Globus pallidus (tissue), 1 donor: ENCODE data around the gene CNNM2.
A peak's percentile ranks its signal among the peaks of the same experiment; 100 is the strongest.
"Not testable (repeated sequence)": the region's sequence is repeated elsewhere in the genome, so short reads cannot be mapped to it uniquely, and the experiment has no call there.

Experiments used
- DNase-seq: peaks from one replicate; pipeline ENCODE4 v3.0.0-alpha.2; 2015; ENCODE audit warnings: low spot score

The CNNM2 gene

DNA sequence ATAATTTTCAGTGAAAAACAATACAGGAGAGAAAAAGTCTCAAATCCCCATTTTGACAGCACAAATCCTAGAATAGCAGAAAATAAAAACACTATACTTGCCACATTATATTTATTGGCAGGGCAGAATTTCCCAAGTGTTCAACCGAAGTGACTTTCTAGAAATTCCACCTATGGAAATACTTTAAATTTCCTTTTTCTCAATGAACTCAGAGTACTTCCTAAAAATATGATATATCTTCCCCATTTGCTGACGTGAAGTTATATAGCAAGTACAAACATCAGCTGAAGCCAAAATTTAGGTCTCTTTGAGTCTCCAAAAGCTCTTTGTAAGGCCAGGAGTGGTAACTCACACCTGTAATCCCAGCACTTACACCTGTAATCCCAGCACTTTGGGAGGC is 191.7 kb downstream of the CNNM2 start:
- no peak for DNase-seq

DNA sequence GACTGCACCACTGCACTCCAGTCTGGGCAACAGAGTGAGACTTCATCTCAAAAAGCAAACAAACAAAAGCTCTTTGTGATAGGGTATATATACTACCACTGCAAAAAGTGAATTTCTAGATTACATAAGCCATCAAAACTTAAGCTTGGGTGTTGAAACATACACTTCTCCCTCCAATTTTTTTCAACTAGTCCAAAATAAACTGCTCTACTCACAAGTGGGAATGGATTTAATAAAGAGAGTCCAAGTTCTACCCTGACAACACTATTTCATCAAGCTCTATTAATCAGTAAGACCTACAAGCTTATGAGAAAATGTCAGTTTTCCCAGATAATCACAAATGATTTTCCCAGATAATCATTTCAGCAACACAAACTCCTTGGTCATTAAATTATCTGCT is 192.3 kb downstream of the CNNM2 start:
- no peak for DNase-seq

DNA sequence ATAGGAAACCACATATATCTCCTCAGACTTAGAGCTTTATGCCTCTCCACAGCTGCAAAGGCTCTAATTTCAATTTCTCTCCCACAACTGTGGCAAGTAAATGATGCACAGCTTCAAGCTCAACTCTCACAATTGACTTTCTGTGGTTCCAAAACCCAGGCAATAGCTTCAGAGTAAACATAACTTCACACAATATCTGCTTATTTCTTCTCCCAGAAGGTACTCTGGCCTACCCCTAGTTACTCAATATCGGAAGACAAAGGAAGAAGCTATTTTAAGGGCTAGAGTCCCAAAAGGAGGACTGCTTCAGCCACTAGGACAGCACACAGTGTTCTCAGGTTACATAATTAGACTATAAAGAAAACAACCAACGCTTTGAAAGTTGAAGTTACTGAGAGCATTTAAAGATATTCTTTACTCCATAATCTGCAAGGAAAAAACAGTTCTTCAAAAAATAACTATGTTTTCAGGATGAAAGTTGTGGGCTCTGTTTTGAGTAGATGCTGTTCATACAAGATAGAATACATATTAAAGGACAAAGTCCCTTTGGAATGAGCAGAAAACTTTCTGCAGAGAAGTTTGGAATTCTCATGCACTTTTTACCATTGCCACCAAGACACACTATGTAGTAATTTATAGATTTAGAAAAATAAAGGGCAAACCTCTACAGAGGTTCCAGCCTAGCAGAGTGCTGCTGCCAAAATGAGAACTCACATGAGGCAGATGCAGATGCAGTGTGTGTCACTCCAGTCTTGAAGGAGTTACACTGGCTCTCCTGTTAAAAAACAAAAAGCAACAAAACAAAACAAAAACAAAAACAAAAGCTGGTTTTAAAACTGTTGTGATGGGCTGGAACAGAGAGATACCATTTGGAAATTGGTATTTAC is 193.2 kb downstream of the CNNM2 start:
- DNase-seq: peak; percentile 56

DNA sequence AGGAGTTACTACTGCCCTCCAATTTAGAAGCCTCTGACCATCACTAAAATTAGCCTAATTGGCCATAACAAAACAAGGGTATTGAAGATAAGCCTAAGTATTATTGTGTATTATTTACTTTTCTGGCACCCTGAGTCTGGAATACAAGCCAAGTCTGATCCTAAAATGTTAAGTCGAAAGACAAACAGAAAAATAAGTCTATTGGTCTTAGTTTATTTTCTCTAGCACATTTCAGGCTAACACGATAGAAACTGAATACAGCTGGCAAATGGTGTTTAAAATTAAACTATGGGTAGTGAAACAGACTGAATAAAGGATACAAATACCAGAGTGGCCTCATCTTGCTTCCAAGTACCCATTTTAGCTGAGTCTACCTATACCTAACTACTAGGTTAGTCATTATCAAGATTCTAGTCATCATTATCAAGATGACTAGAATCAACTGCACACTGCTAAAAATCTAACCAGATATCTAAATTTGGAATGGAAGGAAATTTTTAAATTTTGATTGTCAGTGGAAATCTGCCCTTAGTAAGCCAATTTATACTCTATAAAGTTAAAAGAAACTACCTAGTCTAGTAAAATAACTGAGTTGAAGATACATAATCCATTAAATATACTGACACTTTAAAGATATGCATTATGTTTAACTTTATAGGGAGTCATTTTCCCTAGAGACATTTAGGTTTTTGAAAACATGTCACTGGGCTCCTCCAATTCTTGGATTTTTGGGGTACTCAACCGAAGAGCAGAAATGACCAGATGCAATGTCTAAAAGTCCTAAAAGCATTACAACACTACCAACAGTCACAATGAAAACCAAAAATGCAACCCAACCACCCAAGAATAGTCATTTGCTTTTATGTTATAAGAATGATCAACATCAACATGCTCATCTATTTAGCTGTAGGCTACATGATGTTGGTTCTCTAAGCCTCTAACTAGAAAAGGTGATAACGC is 194.1 kb downstream of the CNNM2 start:
- DNase-seq: no peak

DNA sequence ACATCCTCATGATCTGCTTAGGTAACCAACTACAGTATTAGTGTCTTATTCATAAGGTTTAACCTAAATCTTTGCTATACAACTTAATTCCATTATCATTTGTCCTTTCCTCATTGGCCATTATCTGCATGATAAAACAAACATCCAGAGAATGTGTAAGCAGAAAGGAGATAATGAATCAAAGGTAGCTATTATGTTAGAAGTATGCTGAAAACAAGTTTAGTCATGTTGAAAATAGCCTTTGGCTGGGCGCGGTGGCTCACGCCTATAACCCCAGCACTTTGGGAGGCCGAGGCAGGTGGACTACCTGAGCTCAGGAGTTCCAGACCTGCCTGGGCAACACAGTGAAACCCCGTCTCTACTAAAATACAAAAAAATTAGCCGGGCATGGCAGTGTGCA is 196.8 kb downstream of the CNNM2 start:
- DNase-seq: no peak

DNA sequence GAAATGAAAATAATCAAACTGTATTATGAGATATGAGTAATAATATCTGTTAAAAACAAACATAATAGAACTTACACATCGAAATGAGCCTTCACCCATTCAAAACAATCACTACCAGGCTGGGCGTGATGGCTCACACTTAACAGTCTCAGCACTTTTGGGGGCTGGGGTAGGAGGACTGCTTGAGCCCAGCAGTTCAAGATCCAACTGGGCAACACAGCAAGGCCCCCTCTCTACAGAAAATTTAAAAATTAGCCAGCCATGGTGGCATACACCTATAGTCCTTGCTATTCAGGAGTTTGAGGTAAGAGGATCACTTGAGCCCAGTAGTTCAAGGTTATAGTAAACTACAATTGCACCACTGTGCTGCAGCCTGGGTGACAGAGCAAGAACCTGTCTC is 199.2 kb downstream of the CNNM2 start:
- DNase-seq: no peak

DNA sequence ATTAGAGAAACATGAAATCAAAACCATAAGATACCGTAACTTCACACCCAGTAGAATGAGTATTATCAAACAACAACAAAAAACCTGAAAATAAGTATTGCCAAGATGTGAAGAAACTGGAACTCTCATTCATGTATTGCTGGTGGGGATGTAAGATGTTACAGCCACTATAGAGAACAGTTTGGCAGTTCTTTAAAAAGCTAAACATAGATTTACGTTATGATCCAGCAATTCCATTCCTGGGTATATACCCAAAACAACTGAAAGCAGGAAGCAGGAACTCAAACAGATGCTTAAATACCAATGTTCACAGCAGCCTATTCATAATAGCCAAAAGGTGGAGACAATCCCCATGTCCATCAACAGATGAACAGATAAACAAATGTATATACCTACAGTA is 202.5 kb downstream of the CNNM2 start:
- no peak for DNase-seq

DNA sequence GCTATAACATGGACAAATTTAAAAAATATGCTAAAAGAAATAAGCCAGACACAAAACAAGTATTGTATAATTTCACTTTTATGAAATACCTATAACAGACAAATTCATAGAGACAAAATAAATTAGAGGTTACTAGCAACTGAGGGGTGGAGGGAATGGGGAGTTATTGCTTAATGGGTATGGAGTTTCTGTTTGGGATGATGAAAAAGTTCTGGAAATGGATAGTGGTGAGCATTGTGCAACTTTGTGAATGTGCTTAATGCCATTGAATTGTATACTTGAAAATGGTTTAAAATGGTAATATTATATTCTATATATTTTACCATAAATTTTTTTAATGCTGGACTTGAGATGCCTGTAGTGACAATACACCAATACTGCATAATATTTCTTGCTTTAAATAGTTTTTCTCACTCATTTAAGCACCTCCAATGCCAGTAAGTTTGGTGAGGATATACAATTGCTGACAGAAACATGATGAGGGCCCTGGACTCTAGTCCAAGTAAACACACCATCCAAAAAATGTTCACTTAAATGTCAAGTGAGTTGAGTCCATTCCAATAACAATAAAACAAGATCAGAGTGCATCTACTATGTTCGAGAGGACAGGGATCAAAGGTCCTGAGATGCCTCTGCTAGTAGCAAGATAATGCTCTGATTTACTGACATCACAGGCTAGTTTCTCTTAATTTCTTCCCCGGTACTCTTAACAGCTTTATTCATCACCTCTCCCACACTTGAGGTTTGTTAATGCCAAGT is 203.1 kb downstream of the CNNM2 start:
- DNase-seq: no peak

DNA sequence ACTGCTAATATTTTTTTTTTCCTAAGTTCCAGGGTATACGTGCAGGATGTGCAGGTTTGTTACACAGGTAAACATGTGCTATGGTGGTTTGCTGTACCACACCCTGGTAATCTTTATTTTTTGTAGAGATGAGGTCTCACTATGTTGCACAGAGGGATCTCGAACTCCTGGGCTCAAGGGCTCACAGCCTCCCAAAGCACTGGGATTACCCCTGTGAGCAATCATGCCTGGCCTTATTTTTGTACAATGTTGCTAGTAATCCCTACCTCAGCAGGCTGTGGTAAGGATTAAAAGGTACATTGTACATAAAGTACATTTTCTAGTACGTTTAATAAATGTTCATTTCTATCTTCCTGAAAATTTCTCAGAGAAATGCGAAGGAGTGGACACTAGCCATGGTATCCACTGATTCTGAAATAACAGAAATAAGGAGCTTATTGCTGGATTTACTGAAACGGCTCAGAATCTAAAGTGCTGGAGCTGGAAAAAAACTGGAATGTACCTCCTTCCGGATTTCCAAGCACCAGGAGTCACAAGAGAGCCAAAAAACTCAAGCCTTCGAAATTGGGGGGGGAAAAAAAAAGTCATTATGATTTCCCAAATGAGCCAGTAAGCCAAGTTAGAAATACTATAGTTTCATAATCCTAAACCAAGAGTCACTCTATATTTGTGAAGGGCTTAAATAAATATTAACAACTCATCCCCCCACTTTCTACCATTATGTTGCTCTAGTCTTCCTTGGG is 205.4 kb downstream of the CNNM2 start:
- DNase-seq: no peak

DNA sequence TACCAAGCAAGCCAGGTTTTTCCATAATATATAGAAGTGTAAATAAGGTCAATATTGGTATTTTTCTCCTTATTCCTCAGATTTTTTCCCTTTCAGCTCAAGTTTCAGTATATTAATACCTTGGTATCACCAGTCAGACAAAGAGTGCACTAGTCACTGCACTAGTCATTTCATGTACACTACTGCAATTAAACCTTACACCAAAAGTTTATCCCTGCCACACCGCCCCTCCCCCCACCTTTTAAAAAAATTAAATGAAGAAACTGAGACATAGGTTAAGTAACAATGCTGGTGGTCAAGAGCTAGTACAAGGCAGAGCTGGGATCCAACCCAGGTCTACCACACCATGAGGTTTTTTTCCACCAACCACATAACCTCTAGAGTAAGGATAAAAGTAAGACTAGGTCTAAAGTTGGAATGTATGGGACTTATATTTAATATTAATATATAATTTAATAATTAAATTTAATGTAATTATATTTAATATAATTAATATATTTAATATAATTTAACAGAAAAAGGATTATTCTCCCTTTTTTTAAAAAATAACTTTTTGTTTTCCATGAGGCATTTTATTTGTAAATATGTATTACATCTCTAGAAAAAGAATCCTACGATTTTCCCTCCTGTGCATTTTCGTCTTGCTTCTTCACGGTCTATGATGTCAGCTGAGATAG is 206.5 kb downstream of the CNNM2 start:
- DNase-seq: no peak

DNA sequence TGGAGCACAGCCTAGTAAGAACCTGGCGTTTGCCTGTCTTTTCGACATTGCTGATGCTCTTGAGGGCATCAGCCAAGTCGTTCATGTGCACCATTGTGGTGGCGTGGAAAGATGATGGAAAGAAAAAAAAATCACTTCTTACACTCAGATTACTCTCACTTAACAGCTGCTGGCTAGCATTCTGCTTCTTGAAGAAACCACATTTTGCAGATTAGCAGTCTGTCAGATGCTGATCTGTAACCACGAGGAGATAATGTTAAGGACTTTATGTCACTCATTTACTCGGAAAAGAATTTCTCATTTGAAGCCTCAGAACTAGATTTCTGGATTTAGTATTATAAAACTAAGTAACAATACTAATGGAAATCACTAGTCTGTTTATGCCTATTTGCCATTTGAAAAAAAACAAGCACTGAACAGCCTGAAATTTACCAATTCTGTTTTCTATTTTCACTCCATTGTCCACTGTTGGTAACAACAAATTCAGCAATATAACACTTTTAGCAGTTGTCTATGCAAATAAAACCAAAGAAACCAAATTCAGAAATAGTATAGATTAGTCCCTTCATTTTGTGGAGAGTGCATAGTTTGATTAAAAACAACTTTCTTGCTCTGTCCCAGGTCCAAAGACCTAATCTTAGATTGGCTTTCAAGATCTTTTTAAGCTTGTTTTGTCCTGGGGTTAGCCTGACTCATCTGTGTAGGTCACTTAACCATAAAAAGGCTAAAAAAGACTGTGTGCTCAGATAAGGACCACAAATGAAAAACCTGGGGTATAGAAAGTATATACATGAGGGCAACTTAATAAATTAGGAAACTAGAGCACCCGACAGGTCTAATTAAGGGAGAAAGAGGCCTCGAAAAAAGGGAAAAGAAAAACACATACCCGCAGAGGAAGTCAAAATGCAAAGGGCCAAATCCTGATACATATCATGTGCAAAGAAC is 207.5 kb downstream of the CNNM2 start:
- no peak for DNase-seq

DNA sequence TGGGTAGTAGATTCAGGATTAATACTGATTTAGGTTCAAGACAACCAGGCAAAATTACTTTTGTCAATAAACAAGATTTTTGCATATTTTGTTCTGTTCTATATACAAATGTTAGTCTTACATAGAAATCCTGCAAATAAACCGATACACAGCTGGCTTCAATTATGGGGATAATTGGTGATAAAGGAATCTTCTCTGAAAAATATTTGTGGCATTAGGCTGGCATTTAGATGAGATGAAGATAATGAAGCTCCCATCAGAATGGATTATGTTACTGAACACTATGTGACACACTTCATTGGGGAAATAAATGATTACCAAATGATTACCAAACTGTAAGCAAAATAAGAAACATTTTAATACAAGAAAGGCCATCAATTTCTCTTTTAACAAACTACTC is 209.1 kb downstream of the CNNM2 start:
- no peak for DNase-seq

DNA sequence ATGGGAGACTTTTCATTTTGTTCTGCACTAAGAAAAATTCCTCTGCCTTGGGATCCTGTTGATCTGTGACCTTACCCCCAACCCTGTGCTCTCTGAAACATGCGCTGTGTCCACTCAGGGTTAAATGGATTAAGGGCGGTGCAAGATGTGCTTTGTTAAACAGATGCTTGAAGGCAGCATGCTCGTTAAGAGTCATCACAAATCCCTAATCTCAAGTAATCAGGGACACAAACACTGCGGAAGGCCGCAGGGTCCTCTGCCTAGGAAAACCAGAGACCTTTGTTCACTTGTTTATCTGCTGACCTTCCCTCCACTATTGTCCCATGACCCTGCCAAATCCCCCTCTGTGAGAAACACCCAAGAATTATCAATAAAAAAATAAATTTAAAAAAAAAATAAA is 212.1 kb downstream of the CNNM2 start:
- DNase-seq: not testable (repeated sequence)

DNA sequence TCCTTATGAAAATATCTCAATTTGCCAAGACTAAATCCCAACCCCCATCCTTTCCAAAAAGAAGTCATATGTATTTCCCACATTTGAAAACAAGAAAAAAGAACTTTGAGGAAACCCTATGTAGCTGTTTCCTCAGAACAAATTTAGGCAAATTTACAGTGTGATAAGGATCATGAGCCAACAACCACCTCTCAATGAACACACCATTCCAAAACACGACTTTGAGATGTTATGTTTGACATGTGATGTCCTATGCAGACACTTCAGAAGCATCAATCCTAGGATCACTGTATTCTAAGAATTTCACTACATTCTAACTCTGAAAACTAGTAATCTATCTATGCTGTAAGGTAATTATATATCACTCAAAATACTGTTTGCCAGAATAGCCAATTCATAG is 212.8 kb downstream of the CNNM2 start:
- no peak for DNase-seq

DNA sequence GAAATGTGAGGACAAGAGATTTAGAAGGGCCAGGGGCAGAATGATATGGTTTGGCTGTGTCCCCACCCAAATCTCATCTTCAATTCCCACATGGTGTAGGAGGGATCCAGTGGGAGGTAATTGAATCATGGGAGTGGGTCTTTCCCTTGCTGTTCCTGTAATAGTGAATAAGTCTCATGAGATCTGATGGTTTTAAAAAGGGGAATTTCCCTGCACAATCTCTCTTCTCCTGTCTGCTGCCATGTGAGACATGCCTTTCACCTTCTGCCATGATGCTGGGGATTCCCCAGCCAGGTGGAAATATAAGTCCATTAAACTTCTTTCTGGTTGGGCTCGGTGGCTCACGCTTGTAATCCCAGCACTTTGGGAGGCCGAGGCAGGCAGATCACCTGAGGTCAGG is 217.1 kb downstream of the CNNM2 start:
- DNase-seq: not testable (repeated sequence)

DNA sequence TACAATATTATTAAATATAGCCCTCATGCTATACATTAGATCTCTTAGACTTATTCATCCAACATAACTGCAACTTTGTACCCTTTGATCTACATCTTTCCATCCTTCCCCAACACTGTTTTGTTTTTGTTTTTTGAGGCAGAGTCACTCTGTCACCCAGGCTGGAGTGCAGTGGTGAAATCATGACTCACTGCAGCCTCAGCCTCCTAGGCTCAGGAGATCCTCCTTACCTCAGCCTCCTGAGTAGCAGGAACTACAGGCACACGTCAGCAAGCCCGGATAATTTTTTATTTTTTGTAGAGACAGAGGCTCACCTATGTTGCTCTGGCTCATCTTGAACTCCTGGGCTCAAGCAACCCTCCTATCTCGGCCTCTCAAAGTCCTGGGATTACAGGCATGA is 221.7 kb downstream of the CNNM2 start:
- DNase-seq: no peak
